Spleen (tissue), 11 donors: ENCODE data around the gene SDK1. TPM values are rescaled to one million over a fixed set of nuclear protein-coding genes. Genes with fewer than 3 reads are reported as not detected.

Experiments
- DNase-seq: peaks from one replicate; pipeline ENCODE4 v3.0.0-alpha.2; 2020
- H3K27ac ChIP-seq, 8 donors: fragments of 200-600 bp; sonication (generic) in 7 of 8; 1 replicate in 4 of 8; 2 replicates in 4 of 8; pipeline versions ENCODE4 v1.5.0 to v1.8.0; 2016 to 2021; ENCODE audit warnings: inconsistent platforms in 4 of 8, mild to moderate bottlenecking in 4 of 8, moderate library complexity in 1 of 8
- H3K27me3 ChIP-seq, 7 donors: fragments of 200-600 bp; sonication (generic) in 6 of 7; replicated peaks in 1 of 7; 1 replicate in 4 of 7; 2 replicates in 3 of 7; pipeline versions ENCODE4 v1.5.0 to v1.8.0; 2016 to 2021; ENCODE audit warnings: inconsistent platforms in 3 of 7, mild to moderate bottlenecking in 1 of 7
- H3K36me3 ChIP-seq, 6 donors: fragments of 200-600 bp; sonication (generic) in 5 of 6; 1 replicate in 4 of 6; 2 replicates in 2 of 6; pipeline versions ENCODE4 v1.5.0 to v1.8.0; 2016 to 2021; ENCODE audit warnings: inconsistent platforms in 2 of 6
- H3K4me1 ChIP-seq, 6 donors: fragments of 200-600 bp; sonication (generic) in 5 of 6; 1 replicate in 3 of 6; 2 replicates in 3 of 6; pipeline versions ENCODE4 v1.5.0 to v1.8.0; 2016 to 2021; ENCODE audit warnings: inconsistent platforms in 3 of 6
- H3K4me3 ChIP-seq, 8 donors: fragments of 200-600 bp; sonication (generic) in 7 of 8; 1 replicate in 4 of 8; 2 replicates in 4 of 8; pipeline versions ENCODE4 v1.5.0 to v1.8.0; 2016 to 2021; ENCODE audit warnings: inconsistent platforms in 4 of 8, mild to moderate bottlenecking in 4 of 8, moderate library complexity in 2 of 8
- H3K9me3 ChIP-seq, 8 donors: fragments of 200-600 bp; sonication (generic) in 7 of 8; 1 replicate in 4 of 8; 2 replicates in 4 of 8; pipeline versions ENCODE4 v1.5.0 to v1.8.0; 2016 to 2021; ENCODE audit warnings: inconsistent platforms in 4 of 8
- CTCF ChIP-seq, 11 experiments: fragments of 200-600 bp in 7 of 11; fragments of 450-650 bp in 4 of 11; sonication (generic) in 4 of 11; IDR thresholded peaks in 8 of 11; conservative IDR thresholded peaks in 3 of 11; 1 replicate in 7 of 11; 2 replicates in 4 of 11; pipeline versions ENCODE4 v1.4.0 to v1.8.0; 2016 to 2021; ENCODE audit warnings: antibody characterized with exemption in 11 of 11, inconsistent platforms in 4 of 11, mild to moderate bottlenecking in 1 of 11
- POLR2A ChIP-seq, 3 donors: fragments of 450-650 bp; IDR thresholded peaks; one replicate each; pipeline ENCODE4 v1.5.1; 2017; ENCODE audit warnings: antibody characterized with exemption in 3 of 3, mild to moderate bottlenecking in 1 of 3
- POLR2AphosphoS5 ChIP-seq, 3 donors: sonication (generic); formaldehyde crosslinking; IDR thresholded peaks; one replicate each; pipeline ENCODE4 v1.5.1; 2017; ENCODE audit warnings: antibody characterized with exemption in 3 of 3
- WGBS, 5 donors: extraction: QIAGEN DNeasy Blood & Tissue Kit in 3 of 5; methylation state at CpG; one replicate each; pipeline versions ENCODE4 v1.1.5 to v1.1.7; 2013 to 2018; 5-methylcytosine and 5-hydroxymethylcytosine counted together
- intact Hi-C: fragments of 100-400 bp; cut with DNase I; formaldehyde crosslinking; loops from one replicate; pipeline ENCODE4 v1.15.0; 2023; ENCODE audit warnings: low total_unique reads
- polyA plus RNA-seq, 3 donors: library from polyadenylated mRNA; stranded (reverse); fragments of 200-250 nt; gene quantifications; one replicate each; pipeline ENCODE4 v1.2.1, GENCODE V29; 2013
- total RNA-seq, 7 donors: library from RNA; depleted of rRNA in 3 of 7; stranded (reverse); fragments of >200 nt in 3 of 7; fragmentation: NEBNext Ultra II Directional in 4 of 7; extraction: Animal tissue kit (Norgen Biotek cat#: 25700) in 4 of 7; gene quantifications; one replicate each; pipeline versions ENCODE4 v1.1.0 to v1.2.1, GENCODE V29; 2016 to 2021
- donor health status: healthy with polysubstance abuse.
- donor health status: DM: no; HTN: no; CAD: no; lungs with moderate emphysema.
- donor health status: DM: no; HTN: no; CAD: no.
- donor health status: Bipolar disorder and iron deficiency.
- donor health status: healthy.
- donor health status: DM: no; HTN: no; CAD: no.
- donor health status: DM: yes; HTN: yes; CAD: no.

Gene SDK1
- total and polyA plus RNA-seq, 10 donors: 3.2 to 54.1 (median 35.1) TPM

- intact Hi-C loops: loop anchor here (10.0 kb wide), 1 partner anchor 595 kb away; no protein-coding TSS in a partner anchor
- Histone ChIP-seq H3K4me1 (peaks cover 5 to 27% (median 18%) of the 10 kb centered on the region in 6 donors), H3K4me3 (peak overlapping the region; percentile 45 to 79 (median 52)), H3K27me3 (peaks cover 0 to 42% (median 10%) of the 10 kb centered on the region in 7 donors), H3K9me3 (no peaks in the 10 kb centered on the region), H3K36me3 (no peaks in the 10 kb centered on the region), H3K27ac (peak overlapping the region in 1 of 8 donors; percentile 37)
- TF ChIP-seq CTCF (IDR thresholded peaks at IDR 0.05 in 8 of 11, conservative IDR thresholded peaks at IDR 0.05 in 3 of 11) (no peak), POLR2A (IDR thresholded peaks at IDR 0.05) (no peak), POLR2AphosphoS5 (IDR thresholded peaks at IDR 0.05) (no peak)
- DNase-seq: no peak
- WGBS, 5 donors: 5 to 14% (median 8%) methylated on average over 19 to 20 of the region's 20 CpGs
Measured at GRCh38 chr7:3300221-3300650, 816 bp upstream of the SDK1 start.

- TF ChIP-seq POLR2A (IDR thresholded peaks at IDR 0.05) (no peak), POLR2AphosphoS5 (IDR thresholded peaks at IDR 0.05) (no peak), CTCF (IDR thresholded peaks at IDR 0.05 in 8 of 11, conservative IDR thresholded peaks at IDR 0.05 in 3 of 11) (no peak)
- WGBS, 5 donors: 0 to 1% (median 0%) methylated on average over 3 to 56 of the region's 56 CpGs
- peak overlapping the region; percentile 33 to 79 (median 54) for H3K4me3 ChIP-seq
- H3K9me3 ChIP-seq: no peaks in the 10 kb centered on the region
- intact Hi-C loops: loop anchor here (10.0 kb wide), 1 partner anchor 593 kb away; no protein-coding TSS in a partner anchor
- DNase-seq: no peak
- H3K27me3 ChIP-seq: peaks cover 0 to 42% (median 10%) of the 10 kb centered on the region in 7 donors
- peak overlapping the region in 4 of 8 donors; percentile 41 to 82 (median 64) for H3K27ac ChIP-seq
- H3K36me3 ChIP-seq: no peaks in the 10 kb centered on the region
- peaks cover 5 to 27% (median 18%) of the 10 kb centered on the region in 6 donors for H3K4me1 ChIP-seq
Measured at GRCh38 chr7:3301449-3301731, 338 bp downstream of the SDK1 start.

- intact Hi-C loops: loop anchor here (10.0 kb wide), 1 partner anchor 593 kb away; no protein-coding TSS in a partner anchor
- peak; percentile 81 for DNase-seq
Measured at GRCh38 chr7:3301831-3302618, 973 bp downstream of the SDK1 start.

More at GRCh38 chr7:3301831-3302618, 973 bp downstream of the SDK1 start:
- peaks cover 0 to 42% (median 10%) of the 10 kb centered on the region in 7 donors for H3K27me3 ChIP-seq
- no peak for TF ChIP-seq POLR2A (IDR thresholded peaks at IDR 0.05)
- TF ChIP-seq POLR2AphosphoS5 (IDR thresholded peaks at IDR 0.05): peak in 2 of 3 donors; percentile 29 to 38
- TF ChIP-seq CTCF (IDR thresholded peaks at IDR 0.05 in 8 of 11, conservative IDR thresholded peaks at IDR 0.05 in 3 of 11): peak in 2 of 11 experiments; percentile 11 to 21
- H3K27ac ChIP-seq: peak overlapping the region in 6 of 8 donors; percentile 5 to 82 (median 64)
- H3K9me3 ChIP-seq: no peaks in the 10 kb centered on the region
- peak overlapping the region; percentile 42 to 79 (median 58) for H3K4me3 ChIP-seq
- H3K4me1 ChIP-seq: peaks cover 5 to 27% (median 18%) of the 10 kb centered on the region in 6 donors
- no peaks in the 10 kb centered on the region for H3K36me3 ChIP-seq
- WGBS, 5 donors: 0 to 2% (median 1%) methylated on average over 28 to 45 of the region's 45 CpGs
